A549 (cell line): ENCODE results near the gene TENT5A. TPM values are rescaled to one million over a fixed set of nuclear protein-coding genes. Genes with fewer than 3 reads are reported as not detected.

Experiments
- ATAC-seq, 2 experiments: fragments of 200-7000 bp in 1 of 2; fragments of >200 bp in 1 of 2; cut with Nextera tagmentation in 1 of 2; cut with Tn5 transposase in 1 of 2; 3 replicates each; pipeline versions ENCODE4 v1.8.0 to v1.9.1; 2018 to 2020; ENCODE audit warnings: mild to moderate bottlenecking in 1 of 2, moderate library complexity in 1 of 2
- CTCF ChIA-PET: fragments of 300-600 bp; sonication (Branson Sonifier 250); formaldehyde crosslinking; extraction: SDS; loops from one replicate; lab custom pipeline; 2021; ENCODE audit warnings: antibody characterized with exemption, inconsistent platforms; lab: Yijun Ruan, JAX
- POLR2A ChIA-PET: fragments of 350-600 bp; formaldehyde crosslinking; extraction: SDS; loops from one replicate; lab custom pipeline; 2021; ENCODE audit warnings: antibody characterized with exemption, inconsistent platforms; lab: Yijun Ruan, JAX
- DNase-seq, 2 experiments: peaks; one replicate each; pipeline versions ENCODE4 v3.0.0 to v3.0.0-alpha.2; 2011 to 2016; ENCODE audit warnings: low read depth in 1 of 2, low spot score in 1 of 2
- FAIRE-seq: peaks from 2 replicates; lab custom pipeline; 2011; peaks lifted over from hg19 to GRCh38; lab: Jason Lieb, UNC
- H3K27ac ChIP-seq, 2 experiments: fragments of >200 bp; sonication (Bioruptor Twin); formaldehyde crosslinking; 3 replicates each; pipeline ENCODE4 v1.5.1; 2016 to 2017
- H3K4me1 ChIP-seq: fragments of >200 bp; sonication (Bioruptor Twin); formaldehyde crosslinking; 3 replicates; pipeline ENCODE4 v1.6.1; 2016
- H3K4me2 ChIP-seq: fragments of >200 bp; sonication (Bioruptor Twin); formaldehyde crosslinking; 3 replicates; pipeline ENCODE4 v1.6.1; 2016
- H3K4me3 ChIP-seq: fragments of >200 bp; sonication (Bioruptor Twin); formaldehyde crosslinking; 3 replicates; pipeline ENCODE4 v1.5.1; 2016
- H3K9me3 ChIP-seq: fragments of >200 bp; sonication (Bioruptor Twin); formaldehyde crosslinking; 3 replicates; pipeline ENCODE4 v1.6.1; 2016
- BHLHE40 ChIP-seq: IDR thresholded peaks from 2 replicates; pipeline ENCODE4 v1.6.1; 2012; ENCODE audit warnings: low read depth, low read length, inconsistent platforms
- CHD2 ChIP-seq: fragments of 150-350 bp; IDR thresholded peaks from 2 replicates; pipeline ENCODE4 v1.6.1; 2014; ENCODE audit warnings: low read length; ENCODE audit not compliant: partially characterized antibody
- EHMT2 ChIP-seq: fragments of 200-600 bp; sonication (generic); IDR thresholded peaks from 2 replicates; pipeline ENCODE4 v1.6.1; 2016; ENCODE audit warnings: antibody characterized with exemption, low read depth, mild to moderate bottlenecking, moderate library complexity
- FOSB ChIP-seq: fragments of 250-450 bp; sonication (Bioruptor Pico); IDR thresholded peaks from 2 replicates; pipeline ENCODE4 v1.5.0; 2020; ENCODE audit warnings: mild to moderate bottlenecking, moderate library complexity
- FOXS1 ChIP-seq: fragments of 250-450 bp; sonication (Bioruptor Pico); IDR thresholded peaks from 2 replicates; pipeline ENCODE4 v1.5.0; 2020; ENCODE audit warnings: mild to moderate bottlenecking, moderate library complexity
- HEYL ChIP-seq: fragments of 250-450 bp; sonication (Bioruptor Pico); IDR thresholded peaks from 2 replicates; pipeline ENCODE4 v1.8.0; 2021; ENCODE audit warnings: mild to moderate bottlenecking, moderate library complexity
- HOXB5 ChIP-seq: fragments of 250-450 bp; sonication (Bioruptor Pico); IDR thresholded peaks from 2 replicates; pipeline ENCODE4 v1.5.0; 2020; ENCODE audit warnings: mild to moderate bottlenecking, moderate library complexity
- JUNB ChIP-seq: fragments of >200 bp; sonication (Bioruptor Twin); formaldehyde crosslinking; IDR thresholded peaks from 2 replicates; pipeline ENCODE4 v1.6.1; 2016
- NFE2L2 ChIP-seq: fragments of 150-350 bp; conservative IDR thresholded peaks from 2 replicates; pipeline ENCODE4 v1.6.1; 2014; ENCODE audit warnings: low read length
- NPAS2 ChIP-seq: fragments of 250-450 bp; sonication (Bioruptor Pico); IDR thresholded peaks from 2 replicates; pipeline ENCODE4 v1.8.0; 2022; ENCODE audit warnings: mild to moderate bottlenecking, moderate library complexity, borderline replicate concordance
- POLR2A ChIP-seq: IDR thresholded peaks from 2 replicates; pipeline ENCODE4 v1.6.1; 2012; ENCODE audit warnings: mild to moderate bottlenecking, low read length
- RARB ChIP-seq: fragments of 250-450 bp; sonication (Bioruptor Pico); IDR thresholded peaks from 2 replicates; pipeline ENCODE4 v1.8.0; 2021; ENCODE audit warnings: mild to moderate bottlenecking, moderate library complexity
- REST ChIP-seq: fragments of 200-600 bp; sonication (generic); IDR thresholded peaks from 2 replicates; pipeline ENCODE4 v1.6.1; 2016; ENCODE audit warnings: antibody characterized with exemption, mild to moderate bottlenecking, moderate library complexity
- RFX5 ChIP-seq: fragments of 450-650 bp; IDR thresholded peaks from 2 replicates; pipeline ENCODE4 v1.7.1; 2014; ENCODE audit warnings: antibody characterized with exemption, mild to moderate bottlenecking, moderate library complexity
- SREBF2 ChIP-seq: fragments of 450-650 bp; IDR thresholded peaks from 2 replicates; pipeline ENCODE4 v1.6.1; 2014; ENCODE audit warnings: mild to moderate bottlenecking, moderate library complexity
- TFCP2L1 ChIP-seq: fragments of 250-450 bp; sonication (Bioruptor Pico); IDR thresholded peaks from 2 replicates; pipeline ENCODE4 v1.5.0; 2021; ENCODE audit warnings: mild to moderate bottlenecking
- ZC3H11A ChIP-seq: fragments of 450-650 bp; IDR thresholded peaks from 2 replicates; pipeline ENCODE4 v1.6.1; 2014; ENCODE audit warnings: antibody characterized with exemption, mild to moderate bottlenecking
- WGBS: methylation state at CpG from one replicate; pipeline ENCODE4 v1.1.6; 2017; ENCODE audit errors: missing lambda C conversion rate; 5-methylcytosine and 5-hydroxymethylcytosine counted together
- polyA plus RNA-seq, 4 experiments: library from polyadenylated mRNA; depleted of rRNA in 3 of 4; stranded (reverse); fragments of >200 nt; fragmentation: RNase III in 1 of 4; extraction: RNeasy Plus Mini Kit Qiagen cat#74134 plus additional on column Dnase treatment in 1 of 4; gene quantifications; 2 replicates in 3 of 4; 3 replicates in 1 of 4; pipeline ENCODE4 v1.2.3, GENCODE V29; 2011 to 2017
- TF ChIP-seq, protein P1 (sequence below): fragments of 250-450 bp; sonication (Bioruptor Pico); IDR thresholded peaks from 2 replicates; pipeline ENCODE4 v1.5.0; 2020; ENCODE audit warnings: low read depth, mild to moderate bottlenecking, moderate library complexity
- TF ChIP-seq, protein P2 (sequence below): fragments of >200 bp; sonication (Bioruptor Twin); formaldehyde crosslinking; IDR thresholded peaks from 3 replicates; pipeline ENCODE4 v1.6.1; 2016

TENT5A gene
- polyA plus RNA-seq, 2 of the 4 experiments (the other 2 are of a cell fraction), result 1.1 to 1.8 TPM

DNA sequence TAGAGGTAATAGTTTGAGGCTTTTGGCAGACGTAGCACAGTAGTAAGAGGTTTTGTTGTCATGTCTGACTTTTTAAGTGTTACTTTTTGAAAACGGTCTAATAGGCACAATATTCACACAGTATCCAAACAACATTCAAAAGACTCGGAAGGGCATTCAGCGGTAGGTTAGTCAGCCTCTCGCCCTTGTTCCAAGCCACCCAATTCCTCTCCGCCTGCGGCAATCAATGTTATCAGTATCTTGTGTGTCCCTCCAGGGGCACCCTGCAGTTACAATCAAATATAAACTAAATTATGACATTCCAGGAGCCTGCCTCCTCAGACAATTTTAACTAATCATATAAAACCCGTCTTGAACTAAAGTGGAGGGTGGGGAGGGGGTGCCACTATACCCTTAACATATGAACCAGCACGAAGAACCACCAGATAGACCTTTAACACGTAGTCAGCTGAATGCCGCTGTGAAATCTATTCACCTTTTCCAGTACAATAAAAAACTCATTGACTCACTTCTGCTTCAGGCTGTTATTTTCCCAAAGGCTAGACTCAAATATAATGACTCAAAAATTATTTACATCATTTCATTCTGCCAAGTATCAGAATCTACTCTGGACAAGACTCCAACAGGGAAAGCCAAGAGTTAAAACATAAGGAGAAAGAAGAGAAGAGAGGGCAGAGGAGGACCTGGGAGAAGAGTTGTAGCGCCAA is 1.6 kb downstream of the TENT5A start:
- FAIRE-seq (no peak), ATAC-seq (no peak), DNase-seq (no peak)
- ChIA-PET CTCF (no interaction called here), POLR2A (no interaction called here)
- TF ChIP-seq EHMT2, result no peak
- TF ChIP-seq RFX5, result no peak
- Histone ChIP-seq H3K9me3 (no peaks in the 10 kb centered on the region), H3K27ac (no peak overlapping the region), H3K4me3 (peak overlapping the region; percentile 87; the same call in 2 of the 3 replicates), H3K4me1 (0 out of 3 replicates have a peak, but pooled peaks cover 2% of the 10 kb centered on the region), H3K4me2 (peak overlapping the region; percentile 96)
- 86% methylated on average over 12 of the region's 12 CpGs for WGBS

DNA sequence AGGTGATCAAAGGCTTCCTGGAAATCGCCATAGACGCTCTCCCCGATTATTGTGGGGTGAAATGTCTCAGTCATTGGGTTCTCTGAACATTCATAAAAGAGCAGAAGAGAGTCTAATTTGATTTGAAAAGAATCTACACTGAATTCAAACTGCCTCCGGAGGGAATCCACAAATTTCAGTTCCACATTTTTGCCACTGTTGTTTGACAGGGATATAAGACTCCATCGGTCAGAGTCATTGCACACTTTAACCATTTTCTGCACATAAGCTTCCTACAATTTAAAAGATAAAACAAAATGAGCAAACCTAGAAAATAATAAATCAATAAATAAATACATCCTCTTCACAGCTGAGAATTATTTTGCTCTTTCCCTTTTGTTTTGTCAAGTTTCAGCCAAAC is 2.3 kb downstream of the TENT5A start:
- FAIRE-seq, result no peak
- Histone ChIP-seq H3K4me2 (peak overlapping the region; percentile 96; the same call in 2 of the 3 replicates), H3K4me1 (0 out of 3 replicates have a peak, but pooled peaks cover 2% of the 10 kb centered on the region), H3K27ac (no peak overlapping the region), H3K4me3 (no peak overlapping the region)
- CTCF ChIA-PET, result no interaction called here
- no peak for ATAC-seq
- DNase-seq, result no peak
- TF ChIP-seq, protein P1, sequence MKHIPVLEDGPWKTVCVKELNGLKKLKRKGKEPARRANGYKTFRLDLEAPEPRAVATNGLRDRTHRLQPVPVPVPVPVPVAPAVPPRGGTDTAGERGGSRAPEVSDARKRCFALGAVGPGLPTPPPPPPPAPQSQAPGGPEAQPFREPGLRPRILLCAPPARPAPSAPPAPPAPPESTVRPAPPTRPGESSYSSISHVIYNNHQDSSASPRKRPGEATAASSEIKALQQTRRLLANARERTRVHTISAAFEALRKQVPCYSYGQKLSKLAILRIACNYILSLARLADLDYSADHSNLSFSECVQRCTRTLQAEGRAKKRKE (CRISPR knock-in tag), result no peak
- TF ChIP-seq, protein P2, sequence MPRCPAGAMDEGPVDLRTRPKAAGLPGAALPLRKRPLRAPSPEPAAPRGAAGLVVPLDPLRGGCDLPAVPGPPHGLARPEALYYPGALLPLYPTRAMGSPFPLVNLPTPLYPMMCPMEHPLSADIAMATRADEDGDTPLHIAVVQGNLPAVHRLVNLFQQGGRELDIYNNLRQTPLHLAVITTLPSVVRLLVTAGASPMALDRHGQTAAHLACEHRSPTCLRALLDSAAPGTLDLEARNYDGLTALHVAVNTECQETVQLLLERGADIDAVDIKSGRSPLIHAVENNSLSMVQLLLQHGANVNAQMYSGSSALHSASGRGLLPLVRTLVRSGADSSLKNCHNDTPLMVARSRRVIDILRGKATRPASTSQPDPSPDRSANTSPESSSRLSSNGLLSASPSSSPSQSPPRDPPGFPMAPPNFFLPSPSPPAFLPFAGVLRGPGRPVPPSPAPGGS, result no peak
- TF ChIP-seq REST (no peak), HOXB5 (CRISPR knock-in tag) (no peak), NPAS2 (CRISPR knock-in tag) (no peak), TFCP2L1 (CRISPR knock-in tag) (no peak), POLR2A (no peak), NFE2L2 (no peak), FOSB (CRISPR knock-in tag) (no peak), BHLHE40 (no peak), CHD2 (no peak), HEYL (no peak), JUNB (no peak), FOXS1 (no peak), SREBF2 (no peak), EHMT2 (no peak), ZC3H11A (no peak), RARB (no peak)
- TF ChIP-seq, all 56 proteins: peak for 0
- 82% methylated on average over 5 of the region's 5 CpGs for WGBS
- no peaks in the 10 kb centered on the region for H3K9me3 ChIP-seq
- POLR2A ChIA-PET, result no interaction called here
